Inflammatory macrophage (primary cell): ENCODE results near the gene ATOH8.

ENCODE experiments used
- DNase-seq, 2 donors: peaks; one replicate each; pipeline ENCODE4 v3.0.0-alpha.2; 2020 to 2022

Gene ATOH8

GRCh38 chr2:85831735-85832134 is 77.9 kb downstream of the ATOH8 start:
- DNase-seq: no peak

DNA sequence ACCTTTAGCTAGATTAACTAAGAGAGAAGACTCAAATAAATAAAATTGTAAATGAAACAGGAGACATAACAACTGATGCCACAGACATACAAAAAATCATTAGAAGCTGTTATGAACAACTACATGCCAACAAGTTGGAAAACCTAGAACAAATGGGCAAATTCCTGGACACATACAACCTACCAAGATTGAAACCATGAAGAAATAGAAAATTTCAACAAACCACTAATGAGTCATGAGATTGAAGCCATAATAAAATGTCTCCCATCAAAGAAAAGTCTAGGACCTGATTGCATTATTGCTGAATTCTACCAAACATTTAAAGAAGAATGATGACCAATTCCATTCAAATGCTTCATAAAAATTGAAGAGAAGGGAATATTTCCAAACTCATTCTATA is 80.7 kb downstream of the ATOH8 start:
- no peak for DNase-seq
